Measurements from ENCODE around the gene PRR15L.
A peak's percentile ranks its signal among the peaks of the same experiment; 100 is the strongest.

The PRR15L gene

GRCh38 chr17:47953909-47954308, 3.8 kb downstream of the PRR15L start:
- no peaks in the 10 kb centered on the region for H3K36me3 Mint-ChIP-seq (ENCODE audit: low read depth)
- H3K27me3 Mint-ChIP-seq (ENCODE audit: low read depth): no peaks in the 10 kb centered on the region
- H3K4me3 Mint-ChIP-seq: no peak overlapping the region
- peaks cover 29% of the 10 kb centered on the region for H3K4me1 Mint-ChIP-seq
- no peaks in the 10 kb centered on the region for H3K9me3 Mint-ChIP-seq
- TF ChIP-seq CTCF (IDR thresholded peaks at IDR 0.05; ENCODE audit: unreplicated experiment in 3 of 3): peak in 1 of 3 experiments; percentile 12
- peak overlapping the region in 2 of 3 experiments; percentile 23 to 49 for H3K27ac Mint-ChIP-seq

- peaks cover 21% of the 10 kb centered on the region for H3K4me1 Mint-ChIP-seq
- H3K27ac Mint-ChIP-seq: peak overlapping the region; percentile 8 to 70 (median 44)
- no peaks in the 10 kb centered on the region for H3K27me3 Mint-ChIP-seq (ENCODE audit: low read depth)
- no peaks in the 10 kb centered on the region for H3K36me3 Mint-ChIP-seq (ENCODE audit: low read depth)
- no peaks in the 10 kb centered on the region for H3K9me3 Mint-ChIP-seq
- no peak overlapping the region for H3K4me3 Mint-ChIP-seq
- no peak for TF ChIP-seq CTCF (IDR thresholded peaks at IDR 0.05; ENCODE audit: unreplicated experiment in 3 of 3)
Observed at GRCh38 chr17:47952171-47953021, 5.3 kb downstream of the PRR15L start.

GRCh38 chr17:47950448-47950847, 7.2 kb downstream of the PRR15L start:
- peaks cover 15% of the 10 kb centered on the region for H3K4me1 Mint-ChIP-seq
- H3K4me3 Mint-ChIP-seq: no peak overlapping the region
- H3K27ac Mint-ChIP-seq: no peak overlapping the region
- no peaks in the 10 kb centered on the region for H3K27me3 Mint-ChIP-seq (ENCODE audit: low read depth)
- no peak for TF ChIP-seq CTCF (IDR thresholded peaks at IDR 0.05; ENCODE audit: unreplicated experiment in 3 of 3)
- H3K9me3 Mint-ChIP-seq: no peaks in the 10 kb centered on the region
- H3K36me3 Mint-ChIP-seq (ENCODE audit: low read depth): no peaks in the 10 kb centered on the region

GRCh38 chr17:47949946-47950345, 7.7 kb downstream of the PRR15L start:
- Mint-ChIP-seq H3K27ac (peak overlapping the region in 2 of 3 experiments; percentile 55 to 70), H3K4me1 (peaks cover 15% of the 10 kb centered on the region), H3K36me3 (ENCODE audit: low read depth) (no peaks in the 10 kb centered on the region), H3K4me3 (no peak overlapping the region), H3K27me3 (ENCODE audit: low read depth) (no peaks in the 10 kb centered on the region), H3K9me3 (no peaks in the 10 kb centered on the region)
- no peak for TF ChIP-seq CTCF (IDR thresholded peaks at IDR 0.05; ENCODE audit: unreplicated experiment in 3 of 3)

- Mint-ChIP-seq H3K4me1 (peaks cover 11% of the 10 kb centered on the region), H3K9me3 (no peaks in the 10 kb centered on the region), H3K27me3 (ENCODE audit: low read depth) (no peaks in the 10 kb centered on the region), H3K4me3 (peak overlapping the region; percentile 9 to 61 (median 54)), H3K27ac (peak overlapping the region; percentile 55 to 77 (median 70)), H3K36me3 (ENCODE audit: low read depth) (no peaks in the 10 kb centered on the region)
- peak; percentile 86 to 95 (median 88) for TF ChIP-seq CTCF (IDR thresholded peaks at IDR 0.05; ENCODE audit: unreplicated experiment in 3 of 3)
Observed at GRCh38 chr17:47949197-47949759, 8.4 kb downstream of the PRR15L start.
